Tibial artery (tissue), 4 donors: ENCODE data around the gene TMEM165.
A peak's percentile ranks its signal among the peaks of the same experiment; 100 is the strongest.

Experiments used
- DNase-seq, 2 donors: peaks; one replicate each; pipeline ENCODE4 v3.0.0-alpha.2; 2019
- H3K27ac ChIP-seq, 2 donors: fragments of 200-600 bp; sonication (generic) in 1 of 2; 1 replicate in 1 of 2; 2 replicates in 1 of 2; pipeline ENCODE4 v1.5.1; 2018 to 2019; ENCODE audit warnings: mild to moderate bottlenecking in 1 of 2
- H3K27me3 ChIP-seq, 2 donors: fragments of 200-600 bp; sonication (generic) in 1 of 2; one replicate each; pipeline versions ENCODE4 v1.5.1 to v1.6.0; 2016 to 2019
- H3K36me3 ChIP-seq, 3 donors: fragments of 200-600 bp; sonication (generic) in 2 of 3; one replicate each; pipeline ENCODE4 v1.5.1; 2016 to 2019; ENCODE audit warnings: mild to moderate bottlenecking in 2 of 3
- H3K4me1 ChIP-seq, 4 donors: fragments of 200-600 bp; sonication (generic) in 2 of 4; 1 replicate in 3 of 4; 2 replicates in 1 of 4; pipeline ENCODE4 v1.5.1; 2016 to 2019
- H3K4me3 ChIP-seq, 2 donors: fragments of 200-600 bp; sonication (generic) in 1 of 2; 1 replicate in 1 of 2; 2 replicates in 1 of 2; pipeline ENCODE4 v1.5.1; 2018 to 2019; ENCODE audit warnings: mild to moderate bottlenecking in 2 of 2
- H3K9me3 ChIP-seq, 3 donors: fragments of 200-600 bp; sonication (generic) in 1 of 3; one replicate each; pipeline ENCODE4 v1.5.1; 2016 to 2019
- CTCF ChIP-seq, 2 experiments: fragments of 200-600 bp in 1 of 2; fragments of 450-650 bp in 1 of 2; IDR thresholded peaks; one replicate each; pipeline ENCODE4 v1.5.1; 2017 to 2019; ENCODE audit warnings: antibody characterized with exemption in 2 of 2, mild to moderate bottlenecking in 1 of 2, moderate library complexity in 1 of 2
- intact Hi-C: fragments of 100-400 bp; cut with DNase I; formaldehyde crosslinking; loops from one replicate; pipeline ENCODE4 v1.15.0; 2023; ENCODE audit warnings: low total_unique reads

The TMEM165 gene

GRCh38 chr4:55398966-55399365 lies 3.2 kb downstream of the TMEM165 start:
- H3K27ac ChIP-seq, result peak overlapping the region; percentile 25 to 99

DNA sequence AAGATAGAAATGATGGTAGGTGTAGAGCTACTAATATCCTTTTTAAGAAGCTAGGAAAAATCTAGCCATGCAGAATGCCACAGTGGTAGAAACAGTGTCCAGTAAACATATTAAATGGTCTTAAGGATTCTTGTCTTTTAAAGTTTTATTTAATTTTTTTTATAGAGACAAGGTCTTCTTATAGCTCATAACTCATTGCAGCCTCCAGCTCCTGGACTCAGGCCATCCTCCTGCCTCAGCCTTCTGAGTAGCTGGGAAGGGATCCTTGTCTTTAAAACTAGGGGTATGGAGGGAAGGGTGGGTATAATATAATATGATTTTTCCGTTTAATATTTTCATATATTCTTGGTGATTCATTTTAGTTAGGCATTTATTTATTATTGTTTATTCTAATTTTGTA lies 3.8 kb downstream of the TMEM165 start:
- peak overlapping the region; percentile 25 to 99 for H3K27ac ChIP-seq

More at GRCh38 chr4:55398966-55399365, 3.2 kb downstream of the TMEM165 start:
- DNase-seq, result no peak
- Histone ChIP-seq H3K4me3 (peak overlapping the region; percentile 36 to 98), H3K36me3 (peaks cover 0 to 3% (median 0%) of the 10 kb centered on the region in 3 donors), H3K9me3 (no peaks in the 10 kb centered on the region), H3K4me1 (peaks cover 0 to 49% (median 22%) of the 10 kb centered on the region in 4 donors), H3K27me3 (no peaks in the 10 kb centered on the region)
- no peak for TF ChIP-seq CTCF (IDR thresholded peaks at IDR 0.05)
- intact Hi-C loops, result loop anchor here (5.0 to 10.0 kb wide), 3 partner anchors 52 to 456 kb away; partner anchors contain the start of genes CLOCK, EXOC1 and SRD5A3

GRCh38 chr4:55405073-55405472 lies 9.3 kb downstream of the TMEM165 start:
- TF ChIP-seq CTCF (IDR thresholded peaks at IDR 0.05), result no peak
- Histone ChIP-seq H3K4me1 (peaks cover 0 to 66% (median 24%) of the 10 kb centered on the region in 4 donors), H3K27me3 (no peaks in the 10 kb centered on the region), H3K27ac (no peak overlapping the region), H3K4me3 (no peak overlapping the region), H3K9me3 (no peaks in the 10 kb centered on the region), H3K36me3 (peaks cover 14 to 30% (median 21%) of the 10 kb centered on the region in 3 donors)
- DNase-seq, result no peak
- intact Hi-C loops, result no loop called here

More for the DNA sequence above, 3.8 kb downstream of the TMEM165 start:
- Histone ChIP-seq H3K9me3 (no peaks in the 10 kb centered on the region), H3K36me3 (peaks cover 5 to 9% (median 5%) of the 10 kb centered on the region in 3 donors), H3K4me1 (peaks cover 0 to 49% (median 22%) of the 10 kb centered on the region in 4 donors), H3K4me3 (peak overlapping the region in 1 of 2 donors; percentile 36), H3K27me3 (no peaks in the 10 kb centered on the region)
- TF ChIP-seq CTCF (IDR thresholded peaks at IDR 0.05), result no peak
- DNase-seq, result no peak
- intact Hi-C loops, result loop anchor here (5.0 to 10.0 kb wide), 3 partner anchors 52 to 455 kb away; partner anchors contain the start of genes CLOCK, EXOC1 and SRD5A3

DNA sequence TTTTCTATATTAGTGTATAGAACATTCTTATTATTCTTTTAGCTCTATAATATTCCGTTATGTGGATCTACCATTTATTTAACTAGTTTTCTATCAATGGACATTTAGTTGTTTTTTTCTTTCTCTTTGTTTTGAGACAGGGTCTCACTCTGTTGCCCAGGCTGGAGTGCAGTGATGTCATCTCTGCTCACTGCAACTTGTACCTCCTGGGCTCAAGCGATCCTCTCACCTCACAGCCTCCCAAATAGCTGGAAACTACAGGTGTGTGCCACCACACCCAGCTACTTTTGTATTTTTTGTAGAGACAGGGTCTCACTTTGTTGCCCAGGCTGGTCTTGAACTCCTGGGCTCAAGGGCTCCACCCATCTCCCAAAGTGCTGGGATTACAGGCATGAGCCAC lies 10.8 kb downstream of the TMEM165 start:
- no peak for TF ChIP-seq CTCF (IDR thresholded peaks at IDR 0.05)
- no peak overlapping the region for H3K27ac ChIP-seq
- H3K9me3 ChIP-seq, result no peaks in the 10 kb centered on the region
- H3K4me3 ChIP-seq, result no peak overlapping the region
- H3K27me3 ChIP-seq, result no peaks in the 10 kb centered on the region
- DNase-seq, result no peak
- intact Hi-C loops, result no loop called here
- peaks cover 14 to 30% (median 21%) of the 10 kb centered on the region in 3 donors for H3K36me3 ChIP-seq
- H3K4me1 ChIP-seq, result peaks cover 0 to 63% (median 21%) of the 10 kb centered on the region in 4 donors

DNA sequence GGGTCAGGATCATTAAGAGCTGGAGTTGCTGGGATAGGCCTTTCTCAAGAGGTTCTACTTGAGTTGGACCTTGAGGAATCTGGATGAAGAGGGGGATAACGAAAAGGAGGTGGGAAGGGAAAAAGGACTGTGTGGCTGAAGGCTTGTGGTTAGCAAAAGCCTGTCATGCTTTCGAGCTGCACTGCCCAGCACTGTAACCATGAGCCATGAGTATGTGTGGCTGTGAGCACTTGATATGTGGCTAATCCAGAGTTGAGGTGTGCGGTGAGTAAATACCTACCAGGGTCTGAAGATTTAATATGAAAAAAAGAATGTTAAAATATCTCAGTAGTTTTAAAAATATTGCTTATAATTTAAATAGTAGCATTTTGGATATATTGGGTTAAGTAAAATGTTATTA lies 11.4 kb downstream of the TMEM165 start:
- Histone ChIP-seq H3K9me3 (no peaks in the 10 kb centered on the region), H3K27ac (no peak overlapping the region), H3K27me3 (no peaks in the 10 kb centered on the region), H3K4me3 (no peak overlapping the region), H3K4me1 (peaks cover 0 to 60% (median 21%) of the 10 kb centered on the region in 4 donors), H3K36me3 (peaks cover 14 to 34% (median 21%) of the 10 kb centered on the region in 3 donors)
- intact Hi-C loops, result no loop called here
- TF ChIP-seq CTCF (IDR thresholded peaks at IDR 0.05), result no peak
- DNase-seq, result no peak
